Measurements from ENCODE around the gene CUTA. TPM values are rescaled to one million over a fixed set of nuclear protein-coding genes. Genes with fewer than 3 reads are reported as not detected.

The CUTA gene
- total RNA-seq, 1 donor from 2014 or later = 73.2 TPM

DNA sequence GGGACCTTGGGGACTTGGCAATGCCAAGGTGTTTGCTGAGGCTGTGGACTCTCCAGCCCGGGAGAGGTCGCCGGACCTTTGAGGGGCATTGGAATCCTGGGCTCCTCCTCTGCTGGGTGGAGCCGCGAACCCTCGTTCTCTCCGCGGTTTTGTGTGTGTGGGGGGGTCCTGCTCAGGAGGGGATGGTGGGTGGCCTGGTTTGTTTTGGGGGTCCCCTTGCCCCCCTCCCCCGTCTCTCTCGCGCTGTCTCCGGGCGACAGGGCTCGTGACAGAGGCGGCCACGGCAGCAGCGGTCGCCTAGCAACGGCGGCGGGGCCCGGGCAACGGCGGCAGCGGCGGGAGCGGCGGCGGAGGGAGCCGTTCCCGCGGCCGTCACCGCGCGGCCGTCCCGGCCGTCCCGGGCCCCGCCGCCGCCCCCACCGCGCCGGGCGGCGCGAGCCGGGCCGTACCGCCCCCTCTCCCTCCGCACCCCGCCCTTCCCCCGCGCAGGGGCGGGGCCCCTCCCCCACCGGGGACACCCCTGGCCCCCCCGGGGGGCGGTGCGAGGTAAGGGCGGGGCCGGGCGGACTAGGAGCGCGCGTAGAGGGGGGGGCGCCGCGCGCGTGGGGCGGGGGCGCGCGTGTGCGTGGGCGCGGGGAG, 9.8 kb upstream of the CUTA start:
- intact Hi-C loops (cut with DNase I) = no loop called here
- Histone ChIP-seq H3K9me3 (no peaks in the 10 kb centered on the region), H3K36me3 (no peaks in the 10 kb centered on the region), H3K4me1 (peaks cover 68% of the 10 kb centered on the region), H3K4me3 (peak overlapping the region; percentile 63 to 73), H3K27ac (peak overlapping the region; percentile 96), H3K27me3 (no peaks in the 10 kb centered on the region)
- no peak for TF ChIP-seq POLR2AphosphoS5 (IDR thresholded peaks at IDR 0.05; ENCODE audit: insufficient read depth in 1 of 2, low read depth in 1 of 2)
- TF ChIP-seq, protein P1, sequence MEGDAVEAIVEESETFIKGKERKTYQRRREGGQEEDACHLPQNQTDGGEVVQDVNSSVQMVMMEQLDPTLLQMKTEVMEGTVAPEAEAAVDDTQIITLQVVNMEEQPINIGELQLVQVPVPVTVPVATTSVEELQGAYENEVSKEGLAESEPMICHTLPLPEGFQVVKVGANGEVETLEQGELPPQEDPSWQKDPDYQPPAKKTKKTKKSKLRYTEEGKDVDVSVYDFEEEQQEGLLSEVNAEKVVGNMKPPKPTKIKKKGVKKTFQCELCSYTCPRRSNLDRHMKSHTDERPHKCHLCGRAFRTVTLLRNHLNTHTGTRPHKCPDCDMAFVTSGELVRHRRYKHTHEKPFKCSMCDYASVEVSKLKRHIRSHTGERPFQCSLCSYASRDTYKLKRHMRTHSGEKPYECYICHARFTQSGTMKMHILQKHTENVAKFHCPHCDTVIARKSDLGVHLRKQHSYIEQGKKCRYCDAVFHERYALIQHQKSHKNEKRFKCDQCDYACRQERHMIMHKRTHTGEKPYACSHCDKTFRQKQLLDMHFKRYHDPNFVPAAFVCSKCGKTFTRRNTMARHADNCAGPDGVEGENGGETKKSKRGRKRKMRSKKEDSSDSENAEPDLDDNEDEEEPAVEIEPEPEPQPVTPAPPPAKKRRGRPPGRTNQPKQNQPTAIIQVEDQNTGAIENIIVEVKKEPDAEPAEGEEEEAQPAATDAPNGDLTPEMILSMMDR (IDR thresholded peaks at IDR 0.05) = no peak
- no peak for TF ChIP-seq POLR2A (IDR thresholded peaks at IDR 0.05)
- DNase-seq (ENCODE audit: extremely low spot score in 2 of 2) = no peak

- intact Hi-C loops (cut with DNase I) = no loop called here
- peak overlapping the region; percentile 63 to 73 for H3K4me3 ChIP-seq
- peaks cover 60% of the 10 kb centered on the region for H3K4me1 ChIP-seq
- peak overlapping the region; percentile 96 for H3K27ac ChIP-seq
- no peaks in the 10 kb centered on the region for H3K27me3 ChIP-seq
- no peak for DNase-seq (ENCODE audit: extremely low spot score in 2 of 2)
- H3K36me3 ChIP-seq = no peaks in the 10 kb centered on the region
- H3K9me3 ChIP-seq = no peaks in the 10 kb centered on the region
- no peak for TF ChIP-seq POLR2AphosphoS5 (IDR thresholded peaks at IDR 0.05; ENCODE audit: insufficient read depth in 1 of 2, low read depth in 1 of 2)
- TF ChIP-seq POLR2A (IDR thresholded peaks at IDR 0.05) = no peak
- TF ChIP-seq, protein P1 (IDR thresholded peaks at IDR 0.05) = no peak
Observed at GRCh38 chr6:33426590-33427511, 8.9 kb upstream of the CUTA start.

DNA sequence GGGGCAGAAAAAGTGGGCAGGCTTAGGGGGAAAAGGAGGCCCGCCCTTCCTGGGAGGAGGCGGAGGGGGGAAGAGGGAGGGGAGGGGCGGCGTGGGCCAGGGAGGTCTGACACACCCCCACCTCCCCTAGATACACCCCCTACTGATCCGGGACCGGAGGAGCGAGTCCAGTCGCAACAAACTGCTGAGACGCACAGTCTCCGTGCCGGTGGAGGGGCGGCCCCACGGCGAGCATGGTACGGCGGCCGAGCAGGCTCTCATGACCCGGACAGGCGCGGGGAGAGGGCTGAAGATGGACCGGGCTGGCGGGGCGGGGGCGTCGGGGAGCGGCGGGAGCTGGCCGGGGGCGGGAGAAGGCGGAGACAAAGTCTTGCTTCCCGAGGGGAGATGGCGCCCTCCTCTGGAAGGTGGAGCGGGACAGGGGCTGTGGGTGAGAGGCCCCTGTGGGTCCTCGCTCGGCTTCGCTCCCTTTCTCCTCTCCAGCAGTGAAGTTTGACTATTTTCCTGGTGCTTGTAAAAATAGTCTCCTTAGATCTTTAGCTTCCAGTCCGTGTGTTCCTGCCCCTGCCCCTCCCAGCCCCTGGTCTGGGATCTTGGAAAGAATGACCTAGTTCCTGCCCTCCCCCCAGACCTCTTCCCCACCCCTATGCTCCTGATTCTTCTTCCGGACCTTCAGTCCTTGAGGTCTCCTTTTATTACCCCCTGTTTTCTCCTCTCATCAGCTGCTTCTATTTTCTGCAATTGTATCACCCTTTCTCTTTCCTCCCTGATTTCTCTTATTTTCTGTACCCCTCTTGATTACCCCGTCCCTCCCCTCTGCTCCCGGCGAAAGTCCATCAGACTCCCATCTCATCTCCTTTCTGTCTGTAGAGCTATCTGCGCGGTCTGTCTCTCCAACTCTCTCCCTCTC, 8.0 kb upstream of the CUTA start:
- peak in 1 of 2 donors; percentile 94 for DNase-seq (ENCODE audit: extremely low spot score in 2 of 2)
- Histone ChIP-seq H3K27ac (peak overlapping the region; percentile 96), H3K4me3 (peak overlapping the region; percentile 63 to 73), H3K4me1 (peaks cover 54% of the 10 kb centered on the region), H3K9me3 (no peaks in the 10 kb centered on the region), H3K27me3 (no peaks in the 10 kb centered on the region), H3K36me3 (no peaks in the 10 kb centered on the region)
- TF ChIP-seq, protein P1 (IDR thresholded peaks at IDR 0.05) = peak; percentile 21 to 78 (median 40)
- TF ChIP-seq POLR2A (IDR thresholded peaks at IDR 0.05) = no peak
- peak; percentile 18 to 88 for TF ChIP-seq POLR2AphosphoS5 (IDR thresholded peaks at IDR 0.05; ENCODE audit: insufficient read depth in 1 of 2, low read depth in 1 of 2)
- intact Hi-C loops (cut with DNase I) = no loop called here

- Histone ChIP-seq H3K4me3 (peak overlapping the region; percentile 63 to 73), H3K27me3 (no peaks in the 10 kb centered on the region), H3K27ac (peak overlapping the region; percentile 96), H3K9me3 (no peaks in the 10 kb centered on the region), H3K36me3 (no peaks in the 10 kb centered on the region), H3K4me1 (peaks cover 51% of the 10 kb centered on the region)
- intact Hi-C loops (cut with DNase I) = no loop called here
- TF ChIP-seq POLR2AphosphoS5 (IDR thresholded peaks at IDR 0.05; ENCODE audit: insufficient read depth in 1 of 2, low read depth in 1 of 2) (no peak), POLR2A (IDR thresholded peaks at IDR 0.05) (peak in 1 of 2 donors; percentile 22)
- TF ChIP-seq, protein P1 (IDR thresholded peaks at IDR 0.05) = no peak
- DNase-seq (ENCODE audit: extremely low spot score in 2 of 2) = no peak
Observed at GRCh38 chr6:33424855-33425667, 7.2 kb upstream of the CUTA start.
